IPS-NIHi11 (cell line): ENCODE data around the gene DCTD.

Experiments
- DNase-seq: peaks from one replicate; pipeline ENCODE4 v3.0.0; 2012; ENCODE audit warnings: mixed read lengths, low spot score

The DCTD gene

DNA sequence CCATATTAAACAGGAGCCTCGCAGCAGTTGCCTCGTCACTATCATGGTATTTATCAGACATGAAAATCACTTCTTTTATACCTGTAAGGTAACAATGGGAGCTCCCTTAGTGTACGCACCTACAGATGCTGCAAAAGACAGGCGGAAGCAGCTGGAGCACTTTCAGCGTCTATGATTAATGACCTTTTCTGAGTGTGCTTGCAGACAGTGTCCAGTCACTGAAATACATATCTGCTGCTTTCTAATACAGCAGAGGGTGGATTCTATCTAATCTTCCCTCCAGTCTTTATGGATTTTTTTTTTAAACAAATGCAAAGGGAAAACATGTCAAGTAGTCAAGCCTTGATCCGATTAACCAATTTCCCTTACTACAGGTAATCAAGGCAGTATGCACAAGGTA lies 24.1 kb downstream of the DCTD start:
- DNase-seq = no peak

GRCh38 chr4:182890202-182890601 lies 27.0 kb downstream of the DCTD start:
- no peak for DNase-seq

GRCh38 chr4:182888891-182889290 lies 28.3 kb downstream of the DCTD start:
- DNase-seq = no peak

DNA sequence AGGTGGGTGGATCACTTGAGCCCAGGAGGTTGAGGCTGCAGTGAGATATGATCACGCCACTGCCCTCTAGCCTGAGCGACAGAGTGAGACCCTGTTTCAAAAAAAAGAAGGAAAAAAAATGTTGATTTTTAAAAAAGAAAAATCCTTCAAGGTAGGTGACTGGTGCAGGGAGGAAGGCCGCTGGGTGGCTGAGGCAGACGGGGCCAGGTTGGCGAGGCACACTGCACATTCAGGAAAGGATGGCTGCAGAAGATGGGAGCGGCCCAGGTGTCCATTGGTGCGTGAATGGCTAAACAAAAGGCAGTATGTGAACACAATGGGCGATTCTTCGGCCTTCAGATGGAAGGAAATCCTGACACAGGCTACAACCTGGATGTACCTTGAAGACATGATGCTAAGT lies 30.4 kb downstream of the DCTD start:
- DNase-seq = no peak

DNA sequence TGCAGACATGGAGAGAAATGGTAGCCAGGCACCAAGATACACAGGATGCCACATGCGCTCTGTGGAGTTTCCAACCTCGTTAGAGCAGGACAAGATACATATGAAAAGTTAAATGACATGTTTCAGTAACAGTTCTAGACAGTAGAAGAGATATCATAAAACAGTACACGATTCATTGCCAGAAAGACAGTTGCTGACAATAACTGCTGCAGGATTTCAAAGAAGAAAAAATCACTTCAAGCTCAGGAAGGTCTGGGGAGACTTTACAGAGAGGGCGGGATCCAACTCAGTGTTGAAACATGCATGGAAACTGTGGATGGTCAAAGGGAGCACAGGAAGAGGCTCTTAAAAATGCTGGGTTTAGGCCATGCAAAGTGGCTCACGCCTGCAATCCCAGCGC lies 31.0 kb downstream of the DCTD start:
- no peak for DNase-seq

GRCh38 chr4:182885738-182886077 lies 31.5 kb downstream of the DCTD start:
- no peak for DNase-seq

GRCh38 chr4:182885022-182885737 lies 32.0 kb downstream of the DCTD start:
- DNase-seq = no peak

DNA sequence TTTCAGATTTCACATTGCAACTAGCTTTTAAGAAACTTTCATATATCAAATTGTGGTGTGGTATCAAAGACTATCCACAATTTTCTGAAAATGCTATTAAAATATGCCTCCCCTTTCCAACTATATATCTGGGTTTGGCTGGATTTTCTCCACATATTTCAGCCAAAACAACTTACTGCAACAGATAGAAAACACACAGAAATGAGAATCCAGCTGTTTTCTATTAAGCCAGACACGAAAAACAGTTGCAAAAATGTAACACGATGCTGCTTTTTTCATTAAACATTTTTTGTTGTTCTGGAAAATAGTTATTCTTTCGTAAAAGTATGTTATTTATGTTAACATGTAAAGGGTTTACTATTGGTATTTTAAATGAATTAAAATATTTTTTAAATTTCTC lies 33.1 kb downstream of the DCTD start:
- no peak for DNase-seq

DNA sequence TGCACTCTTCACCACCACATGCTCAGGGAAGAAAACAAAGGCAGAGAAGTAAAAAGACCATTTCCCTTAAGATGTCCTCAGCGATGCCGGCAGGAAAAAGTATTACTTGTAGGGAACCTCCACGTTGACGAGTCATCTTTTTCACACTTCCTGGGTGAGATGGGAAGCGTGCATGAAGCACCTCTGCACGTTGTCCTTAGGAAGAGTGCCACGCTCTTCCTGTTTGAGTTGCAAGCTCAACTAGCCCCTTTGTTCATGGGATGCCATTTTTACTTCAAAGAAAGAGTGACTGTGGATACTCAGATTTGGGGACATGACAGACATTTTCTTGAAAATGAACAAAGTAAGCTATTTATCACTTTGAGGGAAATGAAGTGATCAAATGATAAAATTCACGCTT lies 33.8 kb downstream of the DCTD start:
- DNase-seq = no peak

GRCh38 chr4:182881914-182882313 lies 35.3 kb downstream of the DCTD start:
- no peak for DNase-seq

DNA sequence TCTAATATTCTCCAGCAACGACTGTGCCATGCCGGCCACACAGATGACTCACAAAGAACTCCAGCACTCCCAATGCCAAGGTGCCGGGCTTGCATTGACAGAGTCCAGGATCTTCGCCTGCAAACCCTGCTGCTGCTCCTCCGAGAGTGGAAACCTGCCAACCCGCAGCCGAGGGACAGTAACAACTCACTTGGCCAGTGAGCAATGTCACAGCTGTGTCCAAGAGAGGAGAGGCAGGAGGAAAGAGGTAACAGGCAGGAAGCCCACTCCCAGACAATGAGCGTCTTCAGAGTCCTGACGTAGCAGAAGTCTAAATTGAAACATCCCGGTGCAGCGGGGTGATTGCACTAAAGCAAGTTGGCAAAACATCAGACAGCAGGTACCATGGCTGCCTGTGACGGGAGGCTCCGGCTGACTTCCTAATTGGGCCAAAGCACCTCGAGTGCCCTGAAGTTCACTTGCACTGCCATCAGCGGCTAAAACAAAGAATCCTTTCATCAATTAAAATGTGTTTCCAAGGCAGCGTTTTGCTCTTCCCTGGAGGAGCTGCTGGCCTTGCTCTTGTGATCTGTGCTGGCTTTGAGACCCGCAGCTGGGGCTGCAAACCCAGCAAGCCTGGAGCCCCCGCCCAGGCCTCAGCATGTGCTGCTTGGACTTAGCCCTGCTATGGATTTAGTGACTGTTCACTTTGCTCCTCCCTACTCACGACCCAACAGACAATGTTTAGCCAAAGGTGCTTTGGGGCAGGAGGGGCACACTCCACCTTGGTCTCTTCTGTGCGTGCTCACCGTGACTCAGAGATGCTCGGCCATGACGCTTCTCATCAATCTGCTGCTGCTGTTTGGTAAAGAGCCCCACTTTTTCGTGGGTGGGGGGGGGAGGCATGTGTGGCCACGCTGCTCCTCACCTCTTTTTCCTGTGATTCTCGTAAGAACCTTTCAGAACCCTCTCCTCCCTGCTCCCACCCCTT lies 36.5 kb downstream of the DCTD start:
- no peak for DNase-seq

DNA sequence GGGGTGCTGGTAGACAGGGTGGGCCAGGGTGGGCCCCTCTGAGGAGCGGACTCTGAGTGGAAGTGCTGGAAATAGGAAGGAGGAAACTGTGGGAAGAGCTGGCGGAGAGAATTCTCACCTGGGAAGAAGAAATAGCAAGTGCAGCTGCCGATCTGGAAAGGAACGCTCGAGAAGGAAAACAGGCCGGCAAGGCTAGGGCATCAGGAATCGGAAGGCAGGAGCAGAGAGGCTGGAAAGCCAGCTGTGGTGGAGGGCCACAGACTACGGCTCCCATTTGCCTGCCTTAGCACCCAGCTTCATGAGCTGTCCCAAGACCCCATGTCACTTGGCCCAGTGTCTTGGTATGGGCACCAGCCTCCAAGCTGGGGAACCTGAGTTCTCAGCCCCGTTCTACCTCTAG lies 37.3 kb downstream of the DCTD start:
- DNase-seq = no peak

DNA sequence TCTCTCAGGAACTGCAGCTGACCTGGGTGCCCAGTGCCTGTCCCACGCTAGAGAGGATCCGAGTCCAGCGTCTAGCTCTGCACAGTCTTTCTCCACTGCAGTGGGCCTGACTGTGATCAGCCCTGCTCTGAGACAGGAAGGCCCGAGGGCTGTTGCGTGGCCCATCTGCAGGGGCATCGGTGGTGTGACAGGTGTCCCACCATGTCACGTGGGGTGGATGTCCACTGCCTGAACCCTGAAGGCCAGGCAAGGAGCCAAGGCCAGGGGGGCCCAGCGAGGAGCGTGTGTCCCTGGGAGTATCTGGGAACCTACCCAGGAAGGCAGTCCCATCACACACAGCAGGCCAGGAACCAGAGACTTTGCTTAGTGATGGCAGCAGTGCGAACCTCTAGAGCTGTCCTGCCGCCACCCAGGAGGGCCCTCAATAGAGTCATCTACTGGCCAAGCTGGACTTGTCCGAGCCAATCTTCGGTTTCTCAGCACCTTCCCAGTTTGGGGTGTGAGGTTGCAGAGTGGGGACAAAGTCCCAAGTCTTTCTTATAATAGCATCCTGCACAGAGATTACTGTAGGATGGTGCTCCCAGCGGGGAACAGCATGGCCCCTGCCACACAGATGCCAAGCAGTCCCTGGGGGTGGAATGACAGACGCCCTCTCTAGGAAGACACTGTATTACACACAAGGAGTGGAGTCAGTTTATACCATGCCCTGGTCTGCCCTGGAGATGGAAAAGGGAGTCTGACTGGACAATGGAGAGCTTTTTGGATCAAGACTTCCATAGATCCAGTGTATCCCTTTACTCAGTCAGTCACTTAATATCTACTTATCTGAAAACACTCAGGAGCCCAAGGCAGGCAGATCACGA lies 38.3 kb downstream of the DCTD start:
- DNase-seq = no peak

- DNase-seq = no peak
Measured at GRCh38 chr4:182877326-182877883, 39.8 kb downstream of the DCTD start.

DNA sequence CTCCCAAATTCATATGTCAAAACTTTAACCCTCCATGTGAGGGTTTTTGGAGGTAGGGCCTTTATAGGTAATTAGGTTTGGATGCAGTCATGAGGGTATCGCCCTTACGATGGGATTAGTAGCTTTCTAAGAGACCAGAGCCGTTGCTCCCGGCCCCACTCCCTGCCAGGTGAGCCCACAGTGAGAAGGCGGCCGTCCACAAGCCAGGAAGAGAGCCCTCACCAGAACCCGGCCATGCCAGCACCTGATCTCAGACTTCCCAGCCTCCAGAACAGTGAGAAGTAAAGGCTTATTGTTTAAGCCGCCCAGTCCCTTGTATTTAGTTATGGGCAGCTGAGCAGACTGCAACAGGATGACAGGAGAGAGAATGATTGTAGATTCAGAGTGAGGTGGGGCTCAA lies 40.8 kb downstream of the DCTD start:
- no peak for DNase-seq

GRCh38 chr4:182875453-182876405 lies 41.5 kb downstream of the DCTD start:
- DNase-seq = no peak

- no peak for DNase-seq
Measured at GRCh38 chr4:182874797-182875345, 42.3 kb downstream of the DCTD start.

DNA sequence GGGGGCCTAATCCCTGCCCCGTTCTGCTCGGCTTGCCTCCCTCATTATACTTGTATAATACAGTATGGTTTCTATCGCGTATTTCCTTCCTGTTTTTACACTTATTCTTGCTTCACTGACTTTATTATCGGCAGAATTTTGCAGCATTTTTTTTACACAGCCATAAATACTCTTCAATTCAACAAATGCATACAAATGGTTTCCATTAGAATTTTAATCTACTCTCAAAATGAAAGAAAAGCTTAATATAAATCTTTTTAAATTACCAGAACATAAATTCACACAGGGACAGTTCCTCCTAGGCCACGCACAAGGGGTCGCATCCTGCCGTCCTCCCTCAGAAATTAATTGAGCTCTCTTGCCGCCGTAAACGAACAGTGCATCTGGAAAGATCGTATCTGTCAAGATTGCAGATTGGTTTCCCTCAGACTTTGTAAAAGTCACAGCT lies 42.9 kb downstream of the DCTD start:
- no peak for DNase-seq

DNA sequence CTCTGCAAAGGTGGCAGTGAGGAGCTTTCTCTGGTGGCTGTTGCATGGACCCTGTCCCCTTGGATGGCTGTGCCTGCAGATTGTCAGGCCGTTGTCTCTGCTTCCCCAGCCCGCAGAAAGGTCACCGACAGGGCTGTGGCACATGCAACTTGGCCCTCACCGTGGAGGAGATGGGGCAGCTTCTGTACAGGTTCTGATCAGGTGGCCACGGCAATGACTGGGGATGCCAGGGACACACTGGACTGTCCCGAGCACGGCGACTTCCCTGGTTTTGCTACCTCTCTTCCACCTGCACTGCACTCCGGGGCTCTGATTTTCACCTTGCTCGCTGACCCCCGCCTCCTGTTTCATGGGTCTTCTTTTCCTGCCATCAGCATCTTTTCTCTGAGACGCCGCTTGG lies 43.5 kb downstream of the DCTD start:
- DNase-seq = no peak

- DNase-seq = no peak
Measured at GRCh38 chr4:182873289-182873688, 43.9 kb downstream of the DCTD start.

- DNase-seq = no peak
Measured at GRCh38 chr4:182872886-182873285, 44.3 kb downstream of the DCTD start.
